Liver (tissue), 3 donors: Measurements from ENCODE around the gene CHIT1.

ENCODE experiments used
- CTCF ChIP-seq: fragments of 150-350 bp; IDR thresholded peaks from 2 replicates; pipeline ENCODE4 v1.5.1; 2017; ENCODE audit warnings: improper control_type of control experiment, low read depth, low read length; ENCODE audit not compliant: missing input control
- EGR1 ChIP-seq, 2 donors: IDR thresholded peaks; 2 replicates each; pipeline ENCODE4 v1.6.1; 2016 to 2018; ENCODE audit warnings: antibody characterized with exemption in 2 of 2, low read depth in 2 of 2
- FOXA1 ChIP-seq: IDR thresholded peaks from 2 replicates; pipeline ENCODE4 v1.6.1; 2016; ENCODE audit warnings: antibody characterized with exemption
- GABPA ChIP-seq, 2 donors: IDR thresholded peaks in 1 of 2; conservative IDR thresholded peaks in 1 of 2; 2 replicates each; pipeline ENCODE4 v1.6.1; 2016; ENCODE audit warnings: antibody characterized with exemption in 2 of 2, mild to moderate bottlenecking in 1 of 2, moderate library complexity in 1 of 2
- JUND ChIP-seq, 2 donors: IDR thresholded peaks; 2 replicates each; pipeline ENCODE4 v1.6.1; 2016; ENCODE audit warnings: antibody characterized with exemption in 2 of 2
- MAX ChIP-seq: IDR thresholded peaks from 2 replicates; pipeline ENCODE4 v1.6.1; 2016; ENCODE audit warnings: antibody characterized with exemption
- NR2F2 ChIP-seq: IDR thresholded peaks from 2 replicates; pipeline ENCODE4 v1.6.1; 2016; ENCODE audit warnings: antibody characterized with exemption
- RAD21 ChIP-seq, 2 donors: IDR thresholded peaks; 2 replicates each; pipeline ENCODE4 v1.6.1; 2016; ENCODE audit warnings: antibody characterized with exemption in 2 of 2, mild to moderate bottlenecking in 2 of 2
- REST ChIP-seq: IDR thresholded peaks from 2 replicates; pipeline ENCODE4 v1.6.1; 2016; ENCODE audit warnings: antibody characterized with exemption, mild to moderate bottlenecking
- SP1 ChIP-seq: IDR thresholded peaks from 2 replicates; pipeline ENCODE4 v1.6.1; 2018; ENCODE audit warnings: antibody characterized with exemption, mild to moderate bottlenecking
- YY1 ChIP-seq: IDR thresholded peaks from 2 replicates; pipeline ENCODE4 v1.6.1; 2016; ENCODE audit warnings: antibody characterized with exemption, mild to moderate bottlenecking
- TF ChIP-seq, protein P1 (sequence below): IDR thresholded peaks from 2 replicates; pipeline ENCODE4 v1.6.1; 2016; ENCODE audit warnings: antibody characterized with exemption
- donor health status: healthy.
- donor health status: healthy.

DNA sequence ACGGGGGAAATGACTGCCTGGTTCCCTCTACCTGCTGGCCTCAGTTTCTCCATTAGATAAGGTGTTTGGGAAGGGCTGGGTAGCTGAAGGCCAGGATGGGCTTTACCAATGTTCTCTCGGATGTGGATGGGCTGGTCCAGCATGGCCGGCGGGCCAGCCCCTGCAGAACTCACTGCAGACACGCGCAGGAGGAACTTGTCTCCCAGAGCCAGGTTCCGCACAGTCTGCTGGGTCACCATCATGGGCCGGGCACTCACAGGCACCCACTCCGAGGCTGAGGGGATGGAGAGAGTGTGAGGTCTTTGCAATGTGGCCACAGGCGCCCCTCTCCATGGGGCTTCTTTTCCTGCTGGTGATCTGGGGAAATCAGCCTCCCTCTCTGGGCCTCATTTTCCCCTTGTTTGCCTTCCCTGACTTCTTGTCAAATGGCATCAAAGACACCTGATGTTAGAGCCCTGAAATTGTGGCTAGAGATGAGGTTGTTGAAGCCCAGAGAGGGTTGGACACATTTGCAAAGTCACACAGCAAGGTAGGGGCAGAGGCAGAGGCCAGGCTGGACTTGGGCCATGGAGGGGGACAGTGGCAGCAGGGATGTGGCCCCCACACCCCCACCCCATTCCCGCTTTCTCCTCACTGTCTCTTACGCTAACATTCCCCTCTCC is 55.0 kb downstream of the CHIT1 start:
- TF ChIP-seq CTCF = no peak
- TF ChIP-seq SP1 = no peak
- no peak for TF ChIP-seq FOXA1
- no peak for TF ChIP-seq RAD21 (IDR thresholded peaks at IDR 0.05)
- no peak for TF ChIP-seq MAX
- no peak for TF ChIP-seq REST
- TF ChIP-seq EGR1 (IDR thresholded peaks at IDR 0.05; ENCODE audit: low read depth in 2 of 2) = no peak
- no peak for TF ChIP-seq YY1
- TF ChIP-seq, protein P1, sequence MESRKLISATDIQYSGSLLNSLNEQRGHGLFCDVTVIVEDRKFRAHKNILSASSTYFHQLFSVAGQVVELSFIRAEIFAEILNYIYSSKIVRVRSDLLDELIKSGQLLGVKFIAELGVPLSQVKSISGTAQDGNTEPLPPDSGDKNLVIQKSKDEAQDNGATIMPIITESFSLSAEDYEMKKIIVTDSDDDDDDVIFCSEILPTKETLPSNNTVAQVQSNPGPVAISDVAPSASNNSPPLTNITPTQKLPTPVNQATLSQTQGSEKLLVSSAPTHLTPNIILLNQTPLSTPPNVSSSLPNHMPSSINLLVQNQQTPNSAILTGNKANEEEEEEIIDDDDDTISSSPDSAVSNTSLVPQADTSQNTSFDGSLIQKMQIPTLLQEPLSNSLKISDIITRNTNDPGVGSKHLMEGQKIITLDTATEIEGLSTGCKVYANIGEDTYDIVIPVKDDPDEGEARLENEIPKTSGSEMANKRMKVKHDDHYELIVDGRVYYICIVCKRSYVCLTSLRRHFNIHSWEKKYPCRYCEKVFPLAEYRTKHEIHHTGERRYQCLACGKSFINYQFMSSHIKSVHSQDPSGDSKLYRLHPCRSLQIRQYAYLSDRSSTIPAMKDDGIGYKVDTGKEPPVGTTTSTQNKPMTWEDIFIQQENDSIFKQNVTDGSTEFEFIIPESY = no peak
- TF ChIP-seq JUND (IDR thresholded peaks at IDR 0.05) = no peak
- TF ChIP-seq NR2F2 = no peak
- TF ChIP-seq GABPA (IDR thresholded peaks at IDR 0.05 in 1 of 2, conservative IDR thresholded peaks at IDR 0.05 in 1 of 2) = no peak
